MM.1S (cell line): Measurements from ENCODE around the gene DDO.

Experiments
- CTCF ChIP-seq: fragments of 300-600 bp; sonication (generic); IDR thresholded peaks from 2 replicates; pipeline ENCODE4 v1.5.1; 2016; ENCODE audit warnings: antibody characterized with exemption, low read length, mixed read lengths
- EZH2 ChIP-seq: fragments of 300-600 bp; sonication (generic); optimal IDR thresholded peaks from 2 replicates; pipeline ENCODE3; 2017; ENCODE audit warnings: low read depth, mild to moderate bottlenecking, antibody characterized with exemption, low read length, mixed read lengths
- EZH2phosphoT487 ChIP-seq: fragments of 300-600 bp; sonication (generic); IDR thresholded peaks from 2 replicates; pipeline ENCODE4 v1.6.1; 2018; ENCODE audit warnings: antibody characterized with exemption, low read length

GRCh38 chr6:110357298-110357663 is 58.1 kb downstream of the DDO start:
- no peak for TF ChIP-seq EZH2phosphoT487
- no peak for TF ChIP-seq EZH2
- TF ChIP-seq CTCF: no peak
